ENCODE measurements around the gene TNFRSF1B. TPM values are rescaled to one million over a fixed set of nuclear protein-coding genes. Genes with fewer than 3 reads are reported as not detected.

The TNFRSF1B gene
- polyA plus RNA-seq, 1 donor (not counting 4 experiments of a cell fraction or from before 2014, with no cell fraction given): 0.04 TPM

- Histone ChIP-seq H3K9ac (ENCODE audit: control insufficient read depth, extremely low read depth, insufficient read depth, low read length) (peak overlapping the region; percentile 92), H4K20me1 (ENCODE audit: control insufficient read depth, extremely low read depth, insufficient read depth, low read length) (no peaks in the 10 kb centered on the region), H3K9me1 (ENCODE audit: control insufficient read depth, extremely low read depth, insufficient read depth, low read length) (no peaks in the 10 kb centered on the region), H3K36me3 (ENCODE audit: control insufficient read depth in 2 of 2, extremely low read depth in 1 of 2, insufficient read depth in 2 of 2, low read length in 2 of 2) (peaks cover 0 to 7% of the 10 kb centered on the region in 2 experiments), H3K79me2 (ENCODE audit: control insufficient read depth, insufficient read depth, low read length) (peaks cover 44% of the 10 kb centered on the region), H3K4me1 (ENCODE audit: control insufficient read depth, extremely low read depth, insufficient read depth, low read length) (peaks cover 18% of the 10 kb centered on the region), H3K27me3 (ENCODE audit: control insufficient read depth, extremely low read depth, insufficient read depth, low read length) (no peaks in the 10 kb centered on the region), H3K27ac (ENCODE audit: control insufficient read depth, insufficient read depth, low read length) (peak overlapping the region; percentile 92), H2AFZ (ENCODE audit: control insufficient read depth, low read length) (no peak overlapping the region), H3K4me2 (ENCODE audit: control insufficient read depth, extremely low read depth, insufficient read depth, low read depth, low read length) (peak overlapping the region; percentile 100), H3K4me3 (ENCODE audit: control insufficient read depth in 2 of 3, extremely low read depth in 1 of 3, insufficient read depth in 2 of 3, low read depth in 1 of 3, low read length in 3 of 3) (peak overlapping the region; percentile 91 to 98 (median 93)), H3K9me3 (ENCODE audit: control insufficient read depth, low read depth, low read length) (no peaks in the 10 kb centered on the region)
- TF ChIP-seq CTCF (optimal IDR thresholded peaks at IDR 0.05 in 1 of 3, IDR thresholded peaks at IDR 0.05 in 1 of 3, conservative IDR thresholded peaks at IDR 0.05 in 1 of 3; ENCODE audit: extremely low read depth in 1 of 3, insufficient read depth in 2 of 3, low read length in 3 of 3) (no peak), EZH2 (IDR thresholded peaks at IDR 0.05; ENCODE audit: low read length) (no peak)
- FAIRE-seq (no peak), DNase-seq (ENCODE audit: low read depth, low spot score) (no peak)
- dilution Hi-C loops (cut with MboI; ENCODE audit: extremely low pct_ligation_motif_present, low sequenced_read_pairs): no loop called here
Observed at GRCh38 chr1:12231276-12231595, 64.4 kb downstream of the TNFRSF1B start.

DNA sequence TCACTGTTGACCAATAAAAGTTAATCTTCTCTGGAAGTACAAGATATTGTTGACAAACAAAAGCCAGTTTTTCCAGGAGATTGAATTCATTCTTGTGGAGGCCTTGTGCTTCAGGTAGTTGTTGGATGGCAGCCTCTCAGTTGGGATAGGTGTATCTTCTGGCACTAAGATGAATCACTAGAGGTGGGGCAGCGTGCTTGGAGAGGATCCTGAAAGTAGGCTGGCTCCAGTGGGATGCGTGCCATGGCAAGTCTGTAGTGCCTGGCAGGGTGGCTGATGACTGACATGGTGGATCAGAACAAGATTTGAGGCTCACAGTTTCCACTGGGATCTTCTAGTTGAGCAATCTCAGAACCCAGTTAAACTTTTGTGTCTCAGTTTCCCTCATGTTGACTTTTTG lies 65.4 kb downstream of the TNFRSF1B start:
- dilution Hi-C loops (cut with MboI; ENCODE audit: extremely low pct_ligation_motif_present, low sequenced_read_pairs): no loop called here
- peaks cover 5 to 9% of the 10 kb centered on the region in 2 experiments for H3K36me3 ChIP-seq (ENCODE audit: control insufficient read depth in 2 of 2, extremely low read depth in 1 of 2, insufficient read depth in 2 of 2, low read length in 2 of 2)
- peak; percentile 91 for DNase-seq (ENCODE audit: low read depth, low spot score)
- H3K9me3 ChIP-seq (ENCODE audit: control insufficient read depth, low read depth, low read length): no peaks in the 10 kb centered on the region
- H3K79me2 ChIP-seq (ENCODE audit: control insufficient read depth, insufficient read depth, low read length): peaks cover 50% of the 10 kb centered on the region
- H3K9ac ChIP-seq (ENCODE audit: control insufficient read depth, extremely low read depth, insufficient read depth, low read length): peak overlapping the region; percentile 92
- peak overlapping the region; percentile 92 for H3K27ac ChIP-seq (ENCODE audit: control insufficient read depth, insufficient read depth, low read length)
- H3K4me1 ChIP-seq (ENCODE audit: control insufficient read depth, extremely low read depth, insufficient read depth, low read length): peaks cover 18% of the 10 kb centered on the region
- no peak overlapping the region for H2AFZ ChIP-seq (ENCODE audit: control insufficient read depth, low read length)
- H4K20me1 ChIP-seq (ENCODE audit: control insufficient read depth, extremely low read depth, insufficient read depth, low read length): peaks cover under 1% of the 10 kb centered on the region
- H3K27me3 ChIP-seq (ENCODE audit: control insufficient read depth, extremely low read depth, insufficient read depth, low read length): no peaks in the 10 kb centered on the region
- FAIRE-seq: peak; percentile 98
- TF ChIP-seq EZH2 (IDR thresholded peaks at IDR 0.05; ENCODE audit: low read length) (no peak), CTCF (optimal IDR thresholded peaks at IDR 0.05 in 1 of 3, IDR thresholded peaks at IDR 0.05 in 1 of 3, conservative IDR thresholded peaks at IDR 0.05 in 1 of 3; ENCODE audit: extremely low read depth in 1 of 3, insufficient read depth in 2 of 3, low read length in 3 of 3) (no peak)
- peak overlapping the region; percentile 100 for H3K4me2 ChIP-seq (ENCODE audit: control insufficient read depth, extremely low read depth, insufficient read depth, low read depth, low read length)
- peak overlapping the region in 1 of 3 experiments; percentile 91 for H3K4me3 ChIP-seq (ENCODE audit: control insufficient read depth in 2 of 3, extremely low read depth in 1 of 3, insufficient read depth in 2 of 3, low read depth in 1 of 3, low read length in 3 of 3)
- no peaks in the 10 kb centered on the region for H3K9me1 ChIP-seq (ENCODE audit: control insufficient read depth, extremely low read depth, insufficient read depth, low read length)

Measured in keratinocyte (primary cell).